GM04504 (cell line): ENCODE measurements around the gene MXI1.
"Not testable (repeated sequence)": the region's sequence is repeated elsewhere in the genome, so short reads cannot be mapped to it uniquely, and the experiment has no call there.

Experiments
- DNase-seq: peaks from one replicate; pipeline ENCODE4 v3.0.0-alpha.2; 2012; ENCODE audit warnings: low read depth

Gene MXI1

DNA sequence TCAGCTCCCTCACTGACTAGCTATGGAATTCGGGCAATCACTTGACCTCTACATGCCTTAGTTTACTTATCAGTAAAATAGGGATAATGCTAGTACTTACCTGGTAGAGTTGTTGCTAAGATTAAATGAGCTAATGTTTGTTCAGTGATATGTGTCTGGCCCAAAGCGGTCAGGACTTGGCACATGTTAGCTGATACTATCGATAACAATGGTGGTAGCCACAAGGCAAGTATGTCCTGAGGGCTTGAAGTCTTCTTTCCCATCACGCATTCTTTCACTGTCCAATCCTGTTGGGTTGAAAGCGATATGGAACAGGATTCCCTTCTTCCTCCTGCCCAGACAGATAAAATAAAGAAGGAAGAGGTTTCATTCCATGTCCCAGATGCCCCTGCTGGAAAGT is 25.5 kb upstream of the MXI1 start:
- DNase-seq = no peak

- DNase-seq = no peak
Observed at GRCh38 chr10:110184398-110184797, 23.0 kb upstream of the MXI1 start.

DNA sequence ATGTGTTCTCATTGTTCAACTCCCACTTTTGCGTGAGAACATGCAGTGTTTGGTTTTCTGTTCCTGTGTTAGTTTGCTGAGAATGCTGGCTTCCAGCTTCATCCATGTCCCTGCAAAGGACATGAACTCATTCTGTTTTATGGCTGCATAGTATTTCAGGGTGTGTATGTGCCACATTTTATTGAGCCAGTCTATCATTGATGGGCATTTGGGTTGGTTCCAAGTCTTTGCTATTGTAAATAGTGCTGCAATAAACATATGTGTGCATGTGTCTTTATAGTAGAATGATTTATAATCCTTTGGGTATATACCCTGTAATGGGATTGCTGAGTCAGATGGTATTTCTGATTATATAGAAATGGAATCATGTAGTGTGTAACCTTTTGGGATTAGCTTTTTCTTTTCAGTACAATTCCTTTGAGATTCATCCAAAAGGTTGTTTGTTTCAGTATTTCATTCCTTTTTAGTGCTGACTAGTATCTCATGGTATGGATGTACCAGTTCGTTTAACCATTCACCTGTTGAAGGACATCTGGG is 21.7 kb upstream of the MXI1 start:
- not testable (repeated sequence) for DNase-seq

DNA sequence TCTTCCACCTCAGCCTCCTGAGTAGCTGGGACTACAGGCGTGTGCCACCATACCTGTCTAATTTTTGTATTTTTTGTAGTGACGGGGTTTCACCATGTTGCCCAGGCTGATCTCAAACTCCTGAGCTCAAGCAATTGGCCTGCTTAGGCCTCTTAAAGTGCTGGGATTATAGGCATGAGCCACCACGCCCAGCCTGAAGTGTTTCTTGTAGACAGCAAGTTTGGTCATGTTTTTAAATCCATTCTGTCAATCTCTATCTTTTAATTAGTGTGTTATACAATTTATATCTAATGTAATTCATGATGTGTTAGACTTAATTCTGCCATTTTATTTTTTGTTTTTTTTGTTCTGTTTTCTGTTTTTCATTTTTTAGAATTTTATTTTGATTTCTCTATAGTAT is 17.2 kb upstream of the MXI1 start:
- DNase-seq = no peak

GRCh38 chr10:110192552-110192951 is 14.9 kb upstream of the MXI1 start:
- no peak for DNase-seq

- no peak for DNase-seq
Observed at GRCh38 chr10:110200503-110200902, 6.9 kb upstream of the MXI1 start.

GRCh38 chr10:110201046-110201445 is 6.4 kb upstream of the MXI1 start:
- not testable (repeated sequence) for DNase-seq

DNA sequence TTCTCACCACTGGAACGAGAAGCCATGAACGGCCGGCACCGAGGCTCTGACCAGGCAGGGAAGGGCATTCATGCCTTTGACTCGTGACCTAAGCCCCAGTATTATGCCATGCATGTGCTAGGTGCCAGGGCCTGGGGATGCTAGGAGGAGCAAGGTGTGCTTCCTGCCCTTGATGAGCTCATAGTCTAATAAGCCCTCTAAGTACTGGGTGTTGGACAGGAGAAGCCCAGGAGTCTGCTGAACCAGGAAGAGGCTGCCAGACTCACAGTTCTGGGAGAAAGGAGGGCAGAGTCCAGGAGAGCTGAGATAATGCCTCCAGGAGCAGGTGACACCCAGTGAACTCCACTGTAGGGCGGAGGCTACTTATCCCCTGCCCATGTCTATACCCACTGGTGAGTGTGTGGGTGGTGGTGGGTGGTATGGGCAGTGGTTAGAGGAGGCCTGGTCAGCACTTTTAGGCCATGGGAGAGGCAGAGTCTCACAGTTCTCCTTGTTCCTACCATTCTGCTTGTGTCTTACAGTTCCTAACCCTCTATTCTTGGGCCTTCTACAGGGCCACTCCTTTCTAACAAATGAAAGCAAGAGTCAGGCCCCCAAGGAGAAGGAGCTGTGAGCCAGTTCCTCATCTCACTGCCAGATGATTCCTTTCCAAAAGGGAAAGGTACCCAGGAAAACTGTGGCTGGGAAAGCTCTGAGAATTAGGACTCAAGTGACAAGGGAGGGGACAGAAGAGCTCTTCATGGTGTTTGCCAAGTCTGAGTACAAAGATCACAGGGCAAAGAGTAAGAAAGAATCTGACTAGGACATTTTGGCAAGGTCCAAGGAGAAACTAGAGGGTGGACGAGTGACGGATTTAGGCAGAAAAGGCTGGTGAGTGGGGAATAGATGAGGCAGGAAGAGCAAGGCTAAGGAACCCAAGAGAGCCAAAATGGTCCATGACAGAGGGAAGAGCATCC is 3.6 kb upstream of the MXI1 start:
- no peak for DNase-seq

DNA sequence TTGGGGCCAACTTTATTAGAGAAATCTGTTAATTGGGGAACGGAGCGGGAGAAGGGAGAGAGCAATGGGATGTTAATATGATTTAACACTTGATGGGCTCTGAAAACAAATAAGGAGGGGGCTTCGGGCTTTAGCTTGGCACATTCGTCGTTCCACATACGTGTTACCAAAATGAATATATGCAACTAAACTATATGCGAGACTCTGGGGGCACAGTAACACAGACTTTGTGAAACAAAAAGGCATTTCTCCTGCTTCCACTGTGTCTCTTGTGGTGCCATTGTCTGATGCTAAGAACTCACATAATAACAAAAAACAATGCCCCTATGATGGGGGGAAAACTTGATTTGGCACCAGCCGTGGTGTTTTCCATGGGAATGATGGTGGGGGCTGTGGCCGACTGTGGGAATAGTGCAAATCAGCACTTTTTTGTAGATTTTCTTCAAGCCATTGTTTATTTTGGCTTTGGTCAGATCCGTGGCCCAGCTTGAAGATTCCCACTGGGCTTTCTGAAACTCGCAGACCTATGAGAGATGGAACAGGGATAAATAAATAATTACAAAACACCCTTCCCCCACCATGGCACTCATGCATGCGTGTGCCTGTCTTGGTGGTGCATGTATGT is 2.2 kb upstream of the MXI1 start:
- no peak for DNase-seq

GRCh38 chr10:110207805-110208613 is 604 bp downstream of the MXI1 start:
- no peak for DNase-seq

- no peak for DNase-seq
Observed at GRCh38 chr10:110208614-110209453, 1.4 kb downstream of the MXI1 start.

DNA sequence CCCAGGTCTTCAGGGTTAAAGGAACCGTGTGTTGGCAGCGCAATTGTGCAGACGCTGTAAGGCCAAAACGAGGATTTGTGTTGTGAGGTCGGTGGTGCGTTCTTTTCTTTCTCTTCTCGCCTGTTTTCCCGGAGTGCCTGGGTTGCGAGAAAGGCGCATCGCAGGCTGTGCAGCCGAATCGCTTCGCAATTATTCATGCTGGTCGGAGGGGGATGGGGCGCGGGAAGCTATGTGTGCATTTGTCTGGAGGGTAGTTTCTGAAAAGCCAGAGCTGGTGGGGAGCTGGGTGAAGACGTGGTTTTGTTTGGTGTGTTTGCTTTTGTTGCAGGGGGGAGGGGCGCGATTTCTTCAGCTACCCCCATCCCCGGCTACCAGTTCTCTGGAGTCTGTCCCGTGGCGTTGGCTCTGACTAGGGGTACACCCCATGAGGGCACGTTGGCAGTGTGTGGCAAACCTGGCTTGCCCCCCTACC is 2.1 kb downstream of the MXI1 start:
- DNase-seq = no peak

GRCh38 chr10:110209926-110210673 is 2.7 kb downstream of the MXI1 start:
- no peak for DNase-seq

DNA sequence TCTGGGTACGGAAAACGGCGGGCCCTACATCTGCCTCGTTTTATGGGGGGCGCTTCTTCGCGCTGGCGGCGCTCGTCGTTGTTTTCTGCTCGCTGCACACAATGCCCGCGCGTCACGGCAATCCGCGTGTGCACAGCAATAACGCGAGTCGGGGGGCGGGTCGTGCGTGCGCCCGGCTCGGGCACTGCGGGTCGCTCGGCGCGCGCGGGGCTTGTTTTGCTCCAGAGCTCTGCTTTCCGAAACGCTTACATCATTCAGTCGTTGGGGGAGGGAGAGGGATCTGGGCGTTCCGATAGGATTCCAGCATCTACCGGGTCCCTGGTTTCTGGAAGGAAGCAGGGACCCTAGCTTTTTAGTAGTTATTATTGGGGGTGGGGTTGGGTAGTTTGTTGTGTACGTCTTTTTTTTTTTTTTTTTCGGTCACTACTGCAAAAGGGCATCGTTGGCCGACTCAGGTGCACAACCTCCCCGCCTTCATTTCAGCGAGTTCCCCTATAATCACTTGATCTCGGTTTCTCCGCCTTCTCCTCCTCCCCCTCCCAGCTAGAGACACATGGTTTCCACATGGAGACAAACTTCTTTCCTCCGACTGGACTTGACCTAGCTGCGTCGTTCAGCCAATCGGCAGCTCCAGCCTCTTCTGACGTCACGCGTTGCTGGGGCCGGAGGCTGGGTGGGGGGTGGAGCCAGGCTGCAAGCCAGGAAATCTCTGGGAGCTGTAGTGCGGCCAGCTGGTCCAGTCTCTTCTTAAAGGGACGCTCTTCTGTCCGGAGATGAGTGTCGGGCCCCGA is 3.5 kb downstream of the MXI1 start:
- peak; percentile 96 for DNase-seq

GRCh38 chr10:110211465-110211843 is 4.0 kb downstream of the MXI1 start:
- no peak for DNase-seq

GRCh38 chr10:110212119-110213006 is 5.0 kb downstream of the MXI1 start:
- DNase-seq = no peak

DNA sequence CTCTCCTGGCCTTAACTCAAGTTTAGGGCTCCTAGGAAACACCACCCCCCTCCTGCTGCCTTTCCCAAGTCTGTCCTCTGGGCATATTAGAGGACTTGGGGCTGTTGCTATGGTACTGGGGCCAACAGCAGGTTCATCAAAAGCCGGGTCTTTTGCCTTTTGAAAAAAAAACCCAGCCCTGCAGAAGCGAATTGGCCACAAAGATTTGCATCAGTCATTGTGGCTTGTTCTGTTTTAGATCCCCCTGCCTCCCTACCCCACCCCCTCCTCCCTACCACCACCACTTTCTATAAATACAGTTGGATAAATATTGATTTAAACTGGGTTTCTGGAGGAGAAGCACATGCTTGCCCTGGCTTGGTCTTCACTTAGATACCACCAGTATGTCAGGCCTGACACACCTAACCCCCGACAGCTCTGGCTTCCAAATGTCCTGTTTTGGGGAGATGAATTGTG is 7.0 kb downstream of the MXI1 start:
- no peak for DNase-seq
